Measurements from ENCODE around the gene TOLLIP. TPM values are rescaled to one million over a fixed set of nuclear protein-coding genes. Genes with fewer than 3 reads are reported as not detected.

Gene TOLLIP
- total RNA-seq, 1 experiment from 2014 or later = 32.3 TPM

DNA sequence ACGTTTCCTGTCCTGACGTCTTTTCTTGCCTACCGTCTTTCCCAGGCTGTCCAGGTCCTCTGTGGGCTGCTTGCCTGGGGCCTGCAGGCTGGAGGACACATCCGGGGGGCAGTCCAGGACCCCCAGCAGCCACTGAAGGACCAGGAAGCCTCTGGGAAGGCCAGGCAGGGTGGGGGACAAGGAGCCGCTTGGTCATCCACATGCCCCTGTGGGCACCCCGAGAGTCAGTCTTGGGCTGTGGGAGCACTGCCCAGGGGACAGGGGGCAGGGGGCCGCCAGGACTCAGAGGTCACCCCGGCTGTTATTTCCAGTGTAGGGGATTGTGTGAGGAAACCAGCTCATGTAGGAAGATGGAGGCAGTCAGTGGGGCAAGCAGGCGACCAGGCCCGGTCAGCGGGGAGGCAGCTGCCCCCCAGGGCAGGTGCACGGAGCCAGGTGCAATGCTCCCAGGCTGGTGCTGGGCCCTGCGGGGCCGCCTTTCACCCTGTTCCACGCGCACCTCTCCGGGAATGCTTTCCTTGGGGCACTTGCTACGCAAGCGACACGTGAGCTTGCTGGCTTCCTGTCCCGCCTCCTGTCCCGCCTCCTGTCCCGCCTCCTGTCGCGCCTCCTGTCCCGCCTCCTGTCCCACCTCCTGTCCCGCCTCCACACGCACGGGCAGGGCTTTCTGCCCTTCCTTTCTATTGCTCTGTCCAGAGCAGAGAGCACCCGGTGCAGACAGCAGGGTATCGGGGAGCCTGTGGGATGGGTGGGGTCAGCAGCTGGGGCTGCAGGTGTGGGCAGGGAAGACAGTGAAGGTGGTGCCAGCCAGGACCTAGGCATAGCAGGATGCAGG is 47.0 kb downstream of the TOLLIP start:
- no peak overlapping the region for H3K27ac ChIP-seq (ENCODE audit: insufficient read length, low read depth, low read length)
- H2AK5ac ChIP-seq (ENCODE audit: insufficient read length, low read length) = no peak overlapping the region
- peak overlapping the region; percentile 67 for H4K91ac ChIP-seq (ENCODE audit: insufficient read length, low read depth, low read length)
- H3K14ac ChIP-seq (ENCODE audit: insufficient read depth, low read length) = peak overlapping the region; percentile 78
- H3T11ph ChIP-seq (ENCODE audit: low read length) = no peak overlapping the region
- H2BK12ac ChIP-seq (ENCODE audit: insufficient read length, low read depth, low read length) = peak overlapping the region; percentile 36
- peak overlapping the region in 2 of 3 experiments; percentile 8 to 77; a peak in 2 of 7 replicates for H3K27ac Mint-ChIP-seq
- peaks cover 2 to 19% of the 10 kb centered on the region in 2 experiments for H3K4me1 Mint-ChIP-seq
- no peaks in the 10 kb centered on the region for H3K79me2 ChIP-seq (ENCODE audit: insufficient read depth, low read length)
- no peak overlapping the region for H2BK15ac ChIP-seq (ENCODE audit: low read depth, low read length)
- peak overlapping the region; percentile 41 for H3K18ac ChIP-seq (ENCODE audit: insufficient read length, low read depth, low read length)
- no peak overlapping the region for H2BK20ac ChIP-seq (ENCODE audit: low read depth, low read length, poor library complexity, severe bottlenecking)
- no CpG with 5 or more reads among the region's 31 CpGs for WGBS (ENCODE audit: extremely low coverage, insufficient read length, low lambda C conversion rate)
- peak overlapping the region; percentile 51 to 68 for H3K4me3 Mint-ChIP-seq
- H3K9me3 ChIP-seq (ENCODE audit: control insufficient read depth, low read depth, low read length) = no peaks in the 10 kb centered on the region
- DNase-seq = peak; percentile 95
- no peak overlapping the region for H3K9ac ChIP-seq (ENCODE audit: extremely low read depth, insufficient read length, low read length)
- H3K23me2 ChIP-seq (ENCODE audit: insufficient read length, low read depth, low read length, poor library complexity, severe bottlenecking) = no peaks in the 10 kb centered on the region
- H3K27me3 Mint-ChIP-seq (ENCODE audit: low read depth) = peaks cover 5% of the 10 kb centered on the region; the same call in 1 of the 2 replicates
- H4K20me1 ChIP-seq (ENCODE audit: control insufficient read depth, insufficient read depth, insufficient read length) = no peaks in the 10 kb centered on the region
- no peak overlapping the region for H4K8ac ChIP-seq (replicated peaks; ENCODE audit: insufficient read length, low read depth, low read length)
- H3K4ac ChIP-seq (ENCODE audit: low read depth, low read length) = peak overlapping the region; percentile 54; the same call in 1 of the 2 replicates
- H3K56ac ChIP-seq (ENCODE audit: insufficient read length, low read depth, low read length) = no peak overlapping the region
- no peaks in the 10 kb centered on the region for H3K79me1 ChIP-seq (ENCODE audit: insufficient read depth, low read depth, low read length, poor library complexity, severe bottlenecking)
- H3K36me3 Mint-ChIP-seq (ENCODE audit: insufficient read depth in 1 of 3, low read depth in 3 of 3) = peaks cover 11 to 13% (median 12%) of the 10 kb centered on the region in 3 experiments
- H3K4me2 ChIP-seq (ENCODE audit: insufficient read depth, insufficient read length, low read length) = peak overlapping the region; percentile 39
- H2BK120ac ChIP-seq (ENCODE audit: low read depth, low read length, poor library complexity, severe bottlenecking) = no peak overlapping the region
- no peak overlapping the region for H2AFZ ChIP-seq (ENCODE audit: low read length)
- H2BK5ac ChIP-seq (ENCODE audit: insufficient read length, low read length) = no peak overlapping the region
- TF ChIP-seq, protein P1, sequence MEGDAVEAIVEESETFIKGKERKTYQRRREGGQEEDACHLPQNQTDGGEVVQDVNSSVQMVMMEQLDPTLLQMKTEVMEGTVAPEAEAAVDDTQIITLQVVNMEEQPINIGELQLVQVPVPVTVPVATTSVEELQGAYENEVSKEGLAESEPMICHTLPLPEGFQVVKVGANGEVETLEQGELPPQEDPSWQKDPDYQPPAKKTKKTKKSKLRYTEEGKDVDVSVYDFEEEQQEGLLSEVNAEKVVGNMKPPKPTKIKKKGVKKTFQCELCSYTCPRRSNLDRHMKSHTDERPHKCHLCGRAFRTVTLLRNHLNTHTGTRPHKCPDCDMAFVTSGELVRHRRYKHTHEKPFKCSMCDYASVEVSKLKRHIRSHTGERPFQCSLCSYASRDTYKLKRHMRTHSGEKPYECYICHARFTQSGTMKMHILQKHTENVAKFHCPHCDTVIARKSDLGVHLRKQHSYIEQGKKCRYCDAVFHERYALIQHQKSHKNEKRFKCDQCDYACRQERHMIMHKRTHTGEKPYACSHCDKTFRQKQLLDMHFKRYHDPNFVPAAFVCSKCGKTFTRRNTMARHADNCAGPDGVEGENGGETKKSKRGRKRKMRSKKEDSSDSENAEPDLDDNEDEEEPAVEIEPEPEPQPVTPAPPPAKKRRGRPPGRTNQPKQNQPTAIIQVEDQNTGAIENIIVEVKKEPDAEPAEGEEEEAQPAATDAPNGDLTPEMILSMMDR (conservative IDR thresholded peaks at IDR 0.05) = no peak
- H3K4me1 ChIP-seq (ENCODE audit: insufficient read depth, low read length) = no peaks in the 10 kb centered on the region
- H3K9me3 Mint-ChIP-seq = peaks cover 19 to 23% of the 10 kb centered on the region in 2 experiments
- H3K27me3 ChIP-seq (ENCODE audit: insufficient read depth, low read length) = no peaks in the 10 kb centered on the region
- no peak overlapping the region for H4K5ac ChIP-seq (ENCODE audit: insufficient read length, low read depth, low read length)
- no peak overlapping the region for H3K23ac ChIP-seq (ENCODE audit: insufficient read length, low read depth, low read length)

Data from H9 (cell line).